GM19455 (cell line): Measurements from ENCODE around the gene ALK.

Source experiments
- ATAC-seq: cut with Tn5 transposase; IDR thresholded peaks from one replicate; pipeline ENCODE4 v1.9.1; 2021; ENCODE audit not compliant: unreplicated experiment

The ALK gene

DNA sequence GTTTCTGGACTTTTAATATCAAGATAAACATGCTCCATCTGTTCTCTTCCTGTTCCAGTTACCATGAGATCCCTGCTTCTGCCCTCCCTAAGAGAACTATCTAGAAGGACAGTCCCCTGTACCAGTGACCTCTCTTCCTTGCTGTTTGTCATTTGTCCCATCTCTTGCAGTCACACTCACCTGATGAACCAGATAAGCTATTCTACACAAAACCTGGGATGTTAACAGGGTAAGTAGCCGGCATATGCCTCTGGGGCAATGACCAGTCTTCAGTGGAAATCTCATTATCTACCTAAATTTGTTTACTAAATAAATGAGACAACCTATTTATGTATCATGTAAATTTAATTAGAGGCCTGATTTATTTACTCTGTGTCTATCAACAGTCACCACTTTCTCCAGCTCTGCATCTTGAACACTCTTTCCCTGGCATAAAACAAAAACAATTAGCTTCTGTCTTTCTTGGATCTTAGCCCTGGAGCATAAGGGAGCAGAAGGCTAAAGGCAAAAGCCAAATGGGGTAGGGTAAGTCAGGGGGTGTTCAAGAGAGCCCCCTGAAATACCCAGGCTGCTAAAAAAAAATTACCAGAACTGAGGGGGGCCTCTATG, 337.7 kb downstream of the ALK start:
- ATAC-seq: no peak

DNA sequence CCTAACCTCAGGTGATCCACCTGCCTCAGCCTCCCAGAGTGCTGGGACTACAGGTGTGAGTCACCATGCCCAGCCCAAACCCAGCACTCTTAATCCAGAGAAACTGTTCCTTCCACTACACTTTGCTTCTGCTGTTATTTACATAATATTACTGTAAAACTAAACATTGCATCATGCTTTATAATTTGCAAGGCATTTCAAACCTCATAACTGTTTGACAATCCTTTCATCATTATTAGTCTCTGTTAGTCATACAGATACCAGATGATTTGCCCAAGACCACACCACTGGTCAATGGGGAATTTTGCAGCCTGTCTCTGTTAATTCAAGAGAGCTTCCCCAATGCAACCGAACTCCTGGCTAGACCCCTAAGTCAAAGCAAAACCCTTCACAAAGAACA, 338.3 kb downstream of the ALK start:
- no peak for ATAC-seq

DNA sequence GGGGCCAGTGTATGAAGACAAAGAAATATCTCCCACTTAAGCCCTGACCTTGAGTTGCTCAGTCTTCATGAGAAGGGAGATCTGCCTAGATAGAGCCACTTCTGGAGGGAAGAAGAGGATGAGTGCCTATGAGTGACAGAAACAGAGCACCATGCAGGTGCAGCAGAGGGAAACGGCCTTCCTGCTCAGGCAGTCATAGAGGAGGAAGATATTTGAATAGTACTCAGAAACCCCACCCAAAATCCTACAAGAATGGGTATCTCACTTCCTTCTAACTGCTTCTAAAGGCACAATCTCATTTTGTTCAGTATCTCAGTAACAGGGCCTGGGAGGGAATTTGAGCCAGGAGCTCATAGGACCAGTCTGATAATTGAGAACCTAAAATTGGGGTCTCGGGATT, 339.3 kb downstream of the ALK start:
- no peak for ATAC-seq

DNA sequence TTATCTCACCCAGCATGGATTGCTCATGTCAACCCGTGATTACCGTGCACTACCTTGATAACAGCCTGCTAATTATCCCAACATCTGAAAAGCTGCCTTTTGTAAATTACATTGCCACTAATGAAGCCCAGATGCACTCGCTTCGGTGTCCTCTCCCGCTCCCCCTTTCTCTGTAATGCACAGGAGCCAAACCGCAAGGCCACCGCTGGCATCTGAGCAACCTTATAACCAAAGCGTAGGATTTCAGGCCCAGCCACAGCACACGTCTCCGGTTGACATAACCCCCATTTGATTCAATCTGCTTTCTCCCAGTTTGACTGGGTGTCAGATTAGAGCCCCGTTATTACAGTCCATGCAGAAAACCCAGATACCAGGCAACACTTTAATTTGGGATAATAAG, 341.2 kb downstream of the ALK start:
- no peak for ATAC-seq

GRCh38 chr2:29579495-29580169, 341.8 kb downstream of the ALK start:
- ATAC-seq: no peak

- ATAC-seq: no peak
Measured at GRCh38 chr2:29578084-29578598, 343.2 kb downstream of the ALK start.

- ATAC-seq: no peak
Measured at GRCh38 chr2:29576231-29576630, 345.2 kb downstream of the ALK start.

DNA sequence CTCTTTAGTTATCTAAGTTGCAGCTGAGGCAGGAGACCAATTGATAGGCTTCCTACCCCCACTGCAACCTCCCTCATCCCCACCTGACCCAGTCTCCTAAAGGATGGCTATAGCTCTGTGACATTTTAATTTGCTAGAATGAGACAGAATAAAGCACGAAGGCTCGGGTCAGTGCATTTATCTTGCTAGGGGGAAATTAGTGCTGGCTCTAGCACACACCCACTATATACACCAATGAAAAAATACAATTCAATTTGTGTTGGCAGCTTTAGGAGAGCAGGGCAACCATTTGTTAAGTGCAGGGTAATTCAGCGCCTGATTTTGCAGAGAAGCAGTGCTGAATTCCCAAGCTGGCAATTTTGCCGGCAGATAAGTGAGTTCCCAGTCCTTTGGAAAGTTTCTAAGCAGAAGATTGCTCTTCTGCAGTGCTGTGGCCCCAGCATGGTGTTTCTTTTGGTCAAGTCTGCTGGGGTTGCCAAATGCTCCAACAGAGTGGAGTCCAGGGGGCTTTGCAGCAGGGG, 346.0 kb downstream of the ALK start:
- no peak for ATAC-seq

- ATAC-seq: no peak
Measured at GRCh38 chr2:29573612-29574011, 347.8 kb downstream of the ALK start.

DNA sequence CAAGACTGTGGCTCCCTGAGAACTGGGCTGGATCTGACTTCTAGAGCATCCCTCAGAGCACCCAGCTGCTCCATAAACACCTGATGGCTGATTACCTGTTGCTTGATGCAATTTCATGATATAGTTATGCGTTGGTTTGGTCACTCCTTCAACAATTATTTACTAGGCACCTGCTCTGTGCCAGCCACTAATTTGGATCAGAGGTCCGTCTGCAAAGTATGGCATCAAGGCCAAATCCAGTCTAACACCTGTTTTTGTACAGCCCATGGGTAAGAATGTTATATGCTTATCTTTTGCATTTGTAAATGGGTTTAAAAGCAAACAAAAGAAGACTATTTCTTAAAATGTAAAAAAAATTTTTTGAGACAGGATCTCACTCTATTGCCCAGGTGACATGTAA, 348.2 kb downstream of the ALK start:
- ATAC-seq: no peak

DNA sequence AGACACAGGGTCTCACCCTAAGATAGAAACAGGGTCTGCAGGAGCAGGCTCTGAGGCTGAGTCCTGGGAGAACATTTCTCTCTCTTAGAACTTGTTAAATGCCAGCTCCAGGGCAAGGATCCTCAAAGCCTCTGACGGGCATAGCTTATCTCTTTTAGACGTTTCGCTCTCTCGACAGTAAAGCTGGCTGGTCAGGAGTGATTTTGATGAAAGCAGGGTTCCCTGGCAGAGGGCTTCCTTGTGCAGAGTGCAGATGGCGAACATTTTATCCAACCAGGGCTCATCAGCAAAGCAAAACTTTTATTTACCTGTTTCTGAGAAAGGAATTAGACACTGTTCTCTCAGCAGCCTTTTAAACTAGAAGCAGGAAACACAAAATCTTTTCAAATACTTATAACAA, 350.8 kb downstream of the ALK start:
- ATAC-seq: no peak

DNA sequence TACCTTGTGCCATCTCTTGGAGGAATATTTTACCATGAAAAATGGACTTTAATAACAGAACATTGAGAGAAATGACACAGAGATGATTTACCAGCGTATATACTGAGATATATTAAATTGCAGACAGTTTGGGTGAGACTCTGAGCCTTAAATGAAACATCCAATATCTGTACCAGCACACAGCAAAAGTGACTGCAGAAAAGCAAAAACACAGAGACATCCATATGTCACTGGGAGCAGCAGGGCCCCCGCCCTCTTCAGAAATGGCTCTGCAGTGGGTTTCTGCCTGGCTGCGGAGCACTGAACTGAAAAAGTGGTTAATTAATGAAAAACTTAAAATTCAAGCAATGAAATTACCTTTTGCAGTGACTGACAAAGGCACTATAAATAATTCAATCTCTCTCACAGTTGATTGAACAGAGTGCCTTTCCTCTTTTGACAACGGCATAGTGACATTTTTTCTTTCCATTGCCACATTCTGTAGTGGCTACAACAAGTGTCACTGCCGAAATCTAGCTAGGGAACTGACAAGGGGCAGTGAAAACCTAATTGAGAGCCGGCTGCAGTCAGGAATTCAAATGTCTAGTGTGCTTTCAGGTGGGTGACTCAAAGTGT, 353.4 kb downstream of the ALK start:
- no peak for ATAC-seq

GRCh38 chr2:29563697-29564096, 357.7 kb downstream of the ALK start:
- ATAC-seq: no peak

DNA sequence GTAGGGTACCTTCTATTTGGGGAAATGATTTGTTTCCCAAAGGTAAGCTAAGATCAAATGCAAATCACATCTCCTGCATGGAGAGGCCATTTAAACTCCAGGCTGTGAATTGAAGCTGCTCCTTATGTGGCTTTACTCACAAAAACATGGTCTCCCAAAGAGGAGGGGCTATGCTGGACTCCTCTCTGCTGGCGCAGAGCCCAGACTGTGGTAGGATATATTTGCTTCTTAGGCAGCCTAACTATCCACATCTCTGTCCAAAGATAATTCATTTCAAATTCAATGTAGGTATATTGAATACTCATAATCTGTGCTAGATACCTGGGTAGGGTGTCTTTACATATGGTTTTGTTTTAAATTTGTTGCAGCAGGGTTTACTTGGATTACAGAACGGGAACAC, 358.5 kb downstream of the ALK start:
- no peak for ATAC-seq

GRCh38 chr2:29562319-29562718, 359.1 kb downstream of the ALK start:
- ATAC-seq: no peak

- no peak for ATAC-seq
Measured at GRCh38 chr2:29561628-29562027, 359.8 kb downstream of the ALK start.

DNA sequence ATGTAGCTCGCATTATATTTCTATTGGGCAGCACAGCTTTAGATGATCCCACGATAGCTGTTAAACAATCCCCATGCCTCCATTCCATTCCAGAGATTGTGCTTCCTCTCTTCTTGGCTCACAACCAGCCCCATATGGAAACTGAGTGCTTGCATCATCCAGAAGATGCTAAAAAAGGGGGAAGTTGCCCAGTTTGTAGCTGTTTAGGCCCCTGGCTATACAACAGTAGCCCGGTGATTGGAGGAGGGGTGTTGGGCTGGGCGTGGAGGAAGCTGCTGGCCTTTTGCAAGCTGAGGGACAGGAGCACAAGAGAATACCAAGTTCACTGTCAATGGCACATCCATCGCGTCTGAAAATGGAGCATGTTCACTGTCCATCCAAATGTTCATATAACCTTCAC, 360.2 kb downstream of the ALK start:
- ATAC-seq: no peak

DNA sequence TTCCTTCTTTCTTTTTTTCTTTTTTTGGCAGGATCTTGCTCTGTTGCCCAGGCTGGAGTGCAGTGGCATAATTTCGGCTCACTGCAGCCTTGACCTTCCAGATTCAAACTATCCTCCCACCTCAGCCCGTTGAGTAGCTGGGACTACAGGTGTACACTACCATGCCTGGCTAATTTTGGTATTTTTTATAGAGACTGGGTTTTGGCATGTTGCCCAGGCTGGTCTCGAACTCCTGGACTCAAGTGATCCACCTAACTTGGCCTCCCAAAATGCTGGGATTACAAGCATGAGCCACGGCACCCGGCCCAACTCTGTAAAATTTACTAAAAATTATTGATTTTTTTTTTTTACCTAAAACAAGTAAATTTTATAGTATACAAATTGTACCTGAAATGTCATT, 360.8 kb downstream of the ALK start:
- no peak for ATAC-seq

DNA sequence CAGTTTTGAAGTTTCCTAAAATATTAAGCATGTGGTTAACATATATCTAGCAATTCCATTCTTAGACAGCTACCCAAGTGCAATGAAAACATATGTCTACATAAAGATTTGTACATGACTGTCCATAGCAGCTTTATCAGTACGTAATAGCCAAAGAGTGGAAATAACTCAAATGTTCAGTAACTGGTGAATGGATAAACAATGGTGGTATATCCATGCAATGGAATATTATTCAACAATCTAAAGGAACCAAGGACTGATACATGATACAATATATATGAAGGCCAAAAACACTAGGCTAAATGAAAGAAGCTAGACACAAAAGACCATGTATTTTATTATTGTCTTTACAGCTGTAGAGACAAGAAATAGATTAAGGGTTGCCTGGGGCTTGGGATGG, 361.4 kb downstream of the ALK start:
- ATAC-seq: no peak

DNA sequence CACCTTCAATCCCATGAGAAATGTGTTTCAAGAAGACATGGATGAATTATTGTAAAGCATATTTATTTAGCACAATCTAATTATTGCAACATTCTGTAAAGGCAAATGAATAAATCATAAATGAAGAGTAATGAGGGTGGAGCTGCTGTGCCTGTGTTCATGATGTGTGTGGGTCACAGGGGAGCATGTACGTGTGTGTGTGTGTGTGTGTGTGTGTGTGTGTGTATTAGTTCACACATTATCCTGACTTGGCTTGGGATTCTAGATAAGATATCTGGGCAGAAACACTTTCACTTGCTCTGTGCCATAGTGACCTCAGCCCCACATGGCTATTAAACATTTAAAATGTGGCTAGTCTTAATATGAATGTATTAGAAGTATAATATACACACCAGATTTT, 361.8 kb downstream of the ALK start:
- no peak for ATAC-seq

GRCh38 chr2:29558097-29558496, 363.3 kb downstream of the ALK start:
- ATAC-seq: no peak

- ATAC-seq: no peak
Measured at GRCh38 chr2:29557268-29557667, 364.1 kb downstream of the ALK start.
